ENCODE data around the gene MKX. TPM values are rescaled to one million over a fixed set of nuclear protein-coding genes. Genes with fewer than 3 reads are reported as not detected.

MKX gene
- total RNA-seq, 1 donor from 2014 or later: not detected

- intact Hi-C loops (cut with micrococcal nuclease): no loop called here
Measured at GRCh38 chr10:27655296-27655695, 90.3 kb downstream of the MKX start.

- intact Hi-C loops (cut with micrococcal nuclease): no loop called here
Measured at GRCh38 chr10:27654284-27654683, 91.3 kb downstream of the MKX start.

- intact Hi-C loops (cut with micrococcal nuclease): no loop called here
Measured at GRCh38 chr10:27646604-27647175, 98.9 kb downstream of the MKX start.

GRCh38 chr10:27646194-27646593 lies 99.4 kb downstream of the MKX start:
- intact Hi-C loops (cut with micrococcal nuclease): no loop called here

- intact Hi-C loops (cut with micrococcal nuclease): no loop called here
Measured at GRCh38 chr10:27644307-27644939, 101.2 kb downstream of the MKX start.

GRCh38 chr10:27643301-27643700 lies 102.3 kb downstream of the MKX start:
- intact Hi-C loops (cut with micrococcal nuclease): no loop called here

GRCh38 chr10:27642023-27642589 lies 103.5 kb downstream of the MKX start:
- intact Hi-C loops (cut with micrococcal nuclease): no loop called here

- intact Hi-C loops (cut with micrococcal nuclease): no loop called here
Measured at GRCh38 chr10:27638071-27638750, 107.4 kb downstream of the MKX start.

- intact Hi-C loops (cut with micrococcal nuclease): no loop called here
Measured at GRCh38 chr10:27637601-27638000, 108.0 kb downstream of the MKX start.

- intact Hi-C loops (cut with micrococcal nuclease): no loop called here
Measured at GRCh38 chr10:27636816-27637215, 108.8 kb downstream of the MKX start.

GRCh38 chr10:27635699-27636270 lies 109.8 kb downstream of the MKX start:
- intact Hi-C loops (cut with micrococcal nuclease): no loop called here

- intact Hi-C loops (cut with micrococcal nuclease): no loop called here
Measured at GRCh38 chr10:27635290-27635689, 110.3 kb downstream of the MKX start.

GRCh38 chr10:27628621-27629020 lies 117.0 kb downstream of the MKX start:
- intact Hi-C loops (cut with micrococcal nuclease): no loop called here

- intact Hi-C loops (cut with micrococcal nuclease): no loop called here
Measured at GRCh38 chr10:27626890-27627289, 118.7 kb downstream of the MKX start.

- intact Hi-C loops (cut with micrococcal nuclease): no loop called here
Measured at GRCh38 chr10:27625452-27626211, 120.0 kb downstream of the MKX start.

GRCh38 chr10:27624941-27625340 lies 120.7 kb downstream of the MKX start:
- intact Hi-C loops (cut with micrococcal nuclease): no loop called here

Other genes starting within 250 kb of the MKX start
- gene RAB18, start 241.5 kb downstream of the MKX start, total RNA-seq: 67.0 and 68.6 TPM in 2 replicates

All from T-helper 2 cell treated with Interferon-gamma antibody and Interleukin-4, amounts not matched to agents 100 ng/mL and 5 ng/mL, for 36 hours (primary cell).